Spleen (tissue), 11 donors: ENCODE data around the gene GALT. TPM values are rescaled to one million over a fixed set of nuclear protein-coding genes. Genes with fewer than 3 reads are reported as not detected.
A peak's percentile ranks its signal among the peaks of the same experiment; 100 is the strongest.
"Not testable (repeated sequence)": the region's sequence is repeated elsewhere in the genome, so short reads cannot be mapped to it uniquely, and the experiment has no call there.

Experiments used
- DNase-seq: peaks from one replicate; pipeline ENCODE4 v3.0.0-alpha.2; 2020
- H3K27ac ChIP-seq, 8 donors: fragments of 200-600 bp; sonication (generic) in 7 of 8; 1 replicate in 4 of 8; 2 replicates in 4 of 8; pipeline versions ENCODE4 v1.5.0 to v1.8.0; 2016 to 2021; ENCODE audit warnings: inconsistent platforms in 4 of 8, mild to moderate bottlenecking in 4 of 8, moderate library complexity in 1 of 8
- H3K27me3 ChIP-seq, 7 donors: fragments of 200-600 bp; sonication (generic) in 6 of 7; replicated peaks in 1 of 7; 1 replicate in 4 of 7; 2 replicates in 3 of 7; pipeline versions ENCODE4 v1.5.0 to v1.8.0; 2016 to 2021; ENCODE audit warnings: inconsistent platforms in 3 of 7, mild to moderate bottlenecking in 1 of 7
- H3K36me3 ChIP-seq, 6 donors: fragments of 200-600 bp; sonication (generic) in 5 of 6; 1 replicate in 4 of 6; 2 replicates in 2 of 6; pipeline versions ENCODE4 v1.5.0 to v1.8.0; 2016 to 2021; ENCODE audit warnings: inconsistent platforms in 2 of 6
- H3K4me1 ChIP-seq, 6 donors: fragments of 200-600 bp; sonication (generic) in 5 of 6; 1 replicate in 3 of 6; 2 replicates in 3 of 6; pipeline versions ENCODE4 v1.5.0 to v1.8.0; 2016 to 2021; ENCODE audit warnings: inconsistent platforms in 3 of 6
- H3K4me3 ChIP-seq, 8 donors: fragments of 200-600 bp; sonication (generic) in 7 of 8; 1 replicate in 4 of 8; 2 replicates in 4 of 8; pipeline versions ENCODE4 v1.5.0 to v1.8.0; 2016 to 2021; ENCODE audit warnings: inconsistent platforms in 4 of 8, mild to moderate bottlenecking in 4 of 8, moderate library complexity in 2 of 8
- H3K9me3 ChIP-seq, 8 donors: fragments of 200-600 bp; sonication (generic) in 7 of 8; 1 replicate in 4 of 8; 2 replicates in 4 of 8; pipeline versions ENCODE4 v1.5.0 to v1.8.0; 2016 to 2021; ENCODE audit warnings: inconsistent platforms in 4 of 8
- CTCF ChIP-seq, 11 experiments: fragments of 200-600 bp in 7 of 11; fragments of 450-650 bp in 4 of 11; sonication (generic) in 4 of 11; IDR thresholded peaks in 8 of 11; conservative IDR thresholded peaks in 3 of 11; 1 replicate in 7 of 11; 2 replicates in 4 of 11; pipeline versions ENCODE4 v1.4.0 to v1.8.0; 2016 to 2021; ENCODE audit warnings: antibody characterized with exemption in 11 of 11, inconsistent platforms in 4 of 11, mild to moderate bottlenecking in 1 of 11
- POLR2A ChIP-seq, 3 donors: fragments of 450-650 bp; IDR thresholded peaks; one replicate each; pipeline ENCODE4 v1.5.1; 2017; ENCODE audit warnings: antibody characterized with exemption in 3 of 3, mild to moderate bottlenecking in 1 of 3
- POLR2AphosphoS5 ChIP-seq, 3 donors: sonication (generic); formaldehyde crosslinking; IDR thresholded peaks; one replicate each; pipeline ENCODE4 v1.5.1; 2017; ENCODE audit warnings: antibody characterized with exemption in 3 of 3
- WGBS, 5 donors: extraction: QIAGEN DNeasy Blood & Tissue Kit in 3 of 5; methylation state at CpG; one replicate each; pipeline versions ENCODE4 v1.1.5 to v1.1.7; 2013 to 2018; 5-methylcytosine and 5-hydroxymethylcytosine counted together
- intact Hi-C: fragments of 100-400 bp; cut with DNase I; formaldehyde crosslinking; loops from one replicate; pipeline ENCODE4 v1.15.0; 2023; ENCODE audit warnings: low total_unique reads
- polyA plus RNA-seq, 3 donors: library from polyadenylated mRNA; stranded (reverse); fragments of 200-250 nt; gene quantifications; one replicate each; pipeline ENCODE4 v1.2.1, GENCODE V29; 2013
- total RNA-seq, 7 donors: library from RNA; depleted of rRNA in 3 of 7; stranded (reverse); fragments of >200 nt in 3 of 7; fragmentation: NEBNext Ultra II Directional in 4 of 7; extraction: Animal tissue kit (Norgen Biotek cat#: 25700) in 4 of 7; gene quantifications; one replicate each; pipeline versions ENCODE4 v1.1.0 to v1.2.1, GENCODE V29; 2016 to 2021
- donor health status: healthy with polysubstance abuse.
- donor health status: DM: no; HTN: no; CAD: no; lungs with moderate emphysema.
- donor health status: DM: no; HTN: no; CAD: no.
- donor health status: Bipolar disorder and iron deficiency.
- donor health status: healthy.
- donor health status: DM: no; HTN: no; CAD: no.
- donor health status: DM: yes; HTN: yes; CAD: no.

The GALT gene
- total and polyA plus RNA-seq, 10 donors, result 32.1 to 101 (median 74.6) TPM

- Histone ChIP-seq H3K36me3 (peaks cover 0 to 13% (median 3%) of the 10 kb centered on the region in 6 donors), H3K27ac (peak within 1 kb of the TSS; percentile 80 to 95 (median 90)), H3K4me3 (peak within 1 kb of the TSS; percentile 66 to 95 (median 72)), H3K4me1 (peaks cover 0 to 49% (median 37%) of the 10 kb centered on the region in 6 donors), H3K27me3 (no peaks in the 10 kb centered on the region), H3K9me3 (no peaks in the 10 kb centered on the region)
- TF ChIP-seq POLR2A (IDR thresholded peaks at IDR 0.05), result peak in 1 of 3 donors; percentile 72
- peak in 7 of 11 experiments; percentile 7 to 20 (median 16) for TF ChIP-seq CTCF (IDR thresholded peaks at IDR 0.05 in 8 of 11, conservative IDR thresholded peaks at IDR 0.05 in 3 of 11)
- TF ChIP-seq POLR2AphosphoS5 (IDR thresholded peaks at IDR 0.05), result peak; percentile 93 to 95 (median 95)
- WGBS, 5 donors, result 0 to 1% (median 1%) methylated on average over 32 to 74 of the region's 74 CpGs
- intact Hi-C loops, result no loop called here
- peak; percentile 98 for DNase-seq
Measured at GRCh38 chr9:34637356-34638137, 8.9 kb upstream of the GALT start, which contains the start of gene SIGMAR1. SIGMAR1 (minus strand) TSS chr9:34637787; CDS start chr9:34637697, 90 bp downstream.

GRCh38 chr9:34638138-34638445 lies 8.4 kb upstream of the GALT start:
- Histone ChIP-seq H3K36me3 (peaks cover 0 to 13% (median 3%) of the 10 kb centered on the region in 6 donors), H3K4me1 (peaks cover 0 to 49% (median 37%) of the 10 kb centered on the region in 6 donors), H3K9me3 (no peaks in the 10 kb centered on the region), H3K27me3 (no peaks in the 10 kb centered on the region), H3K4me3 (peak overlapping the region; percentile 66 to 95 (median 72)), H3K27ac (peak overlapping the region; percentile 80 to 95 (median 90))
- intact Hi-C loops, result no loop called here
- DNase-seq, result no peak
- TF ChIP-seq CTCF (IDR thresholded peaks at IDR 0.05 in 8 of 11, conservative IDR thresholded peaks at IDR 0.05 in 3 of 11) (no peak), POLR2A (IDR thresholded peaks at IDR 0.05) (no peak), POLR2AphosphoS5 (IDR thresholded peaks at IDR 0.05) (no peak)
- WGBS, 5 donors, result 21 to 38% (median 22%) methylated on average over 7 of the region's 7 CpGs

- H3K27ac ChIP-seq, DNase-seq, H3K27me3 ChIP-seq, intact Hi-C loops, H3K9me3 ChIP-seq, H3K4me3 ChIP-seq: not testable (repeated sequence)
- peaks cover 0 to 41% (median 33%) of the 10 kb centered on the region in 6 donors for H3K4me1 ChIP-seq
- peaks cover 0 to 13% (median 3%) of the 10 kb centered on the region in 6 donors for H3K36me3 ChIP-seq
- WGBS, 5 donors, result 85 to 95% (median 89%) methylated on average over 8 of the region's 8 CpGs
Measured at GRCh38 chr9:34639322-34639721, 7.2 kb upstream of the GALT start.

- Histone ChIP-seq H3K4me3 (no peak overlapping the region), H3K27ac (no peak overlapping the region), H3K36me3 (no peaks in the 10 kb centered on the region), H3K4me1 (peaks cover 11 to 29% (median 23%) of the 10 kb centered on the region in 6 donors), H3K9me3 (no peaks in the 10 kb centered on the region), H3K27me3 (no peaks in the 10 kb centered on the region)
- TF ChIP-seq CTCF (IDR thresholded peaks at IDR 0.05 in 8 of 11, conservative IDR thresholded peaks at IDR 0.05 in 3 of 11) (no peak), POLR2AphosphoS5 (IDR thresholded peaks at IDR 0.05) (no peak), POLR2A (IDR thresholded peaks at IDR 0.05) (no peak)
- DNase-seq, result no peak
- WGBS, 5 donors, result 96 to 100% (median 98%) methylated on average over 1 of the region's 1 CpG
- intact Hi-C loops, result no loop called here
Measured at GRCh38 chr9:34642679-34643078, 3.8 kb upstream of the GALT start.
